ENCODE results near the gene FHDC1.
A peak's percentile ranks its signal among the peaks of the same experiment; 100 is the strongest.

FHDC1 gene

DNA sequence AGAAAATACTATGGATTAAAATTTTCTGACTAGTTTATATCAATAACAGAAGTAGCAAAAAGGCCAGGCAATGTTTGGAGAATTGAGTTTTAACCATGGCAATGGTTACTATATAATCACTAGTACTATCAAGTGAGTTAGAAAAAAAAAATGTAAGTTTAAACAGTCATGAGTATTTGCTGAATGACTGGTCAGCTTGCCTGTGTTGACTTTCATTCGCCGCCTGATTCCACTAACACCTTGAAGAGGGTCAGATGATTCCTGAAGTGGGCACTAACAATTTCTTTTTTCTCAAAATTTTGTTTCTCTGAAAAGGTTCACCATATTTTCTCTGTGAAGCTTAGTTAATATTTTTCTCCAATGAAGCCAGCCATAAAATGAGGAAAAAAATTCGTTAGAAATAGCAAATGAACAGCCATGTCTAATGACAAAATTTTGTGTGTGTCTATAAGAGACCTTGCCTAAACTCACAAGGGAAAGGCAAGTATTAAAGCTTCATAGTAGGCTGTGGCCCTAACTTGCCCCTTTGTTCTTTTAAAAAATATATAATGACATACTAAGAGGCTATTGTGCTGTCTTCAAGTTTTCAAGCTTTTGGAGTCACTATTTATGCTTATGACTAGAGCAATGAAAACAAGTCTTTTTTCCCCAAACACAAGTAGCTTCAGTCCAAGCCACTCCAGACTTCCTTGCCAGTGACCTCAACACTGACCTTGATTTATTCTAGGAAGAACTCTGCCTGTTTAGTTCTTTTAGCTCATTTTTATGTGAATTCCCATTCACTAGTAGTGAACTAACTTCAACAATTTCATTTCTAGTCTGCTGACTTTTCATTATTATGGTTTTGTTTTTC, 18.4 kb upstream of the FHDC1 start:
- no peaks in the 10 kb centered on the region for H3K4me1 ChIP-seq (ENCODE audit: control insufficient read depth in 1 of 2, insufficient read depth in 2 of 2, low read length in 2 of 2)
- H3K27ac ChIP-seq (ENCODE audit: low read length) = no peak overlapping the region
- no peaks in the 10 kb centered on the region for H3K27me3 ChIP-seq (ENCODE audit: low read depth, low read length)
- no peaks in the 10 kb centered on the region for H3K9me3 ChIP-seq (ENCODE audit: control insufficient read depth in 1 of 2, low read length in 2 of 2)
- peaks cover 0 to 11% of the 10 kb centered on the region in 2 donors for H3K36me3 ChIP-seq (ENCODE audit: control insufficient read depth in 1 of 2, insufficient read depth in 2 of 2, low read length in 2 of 2)
- H3K4me3 ChIP-seq (ENCODE audit: low read depth in 1 of 2, low read length in 2 of 2) = no peak overlapping the region

- no peaks in the 10 kb centered on the region for H3K27me3 ChIP-seq (ENCODE audit: low read depth, low read length)
- no peaks in the 10 kb centered on the region for H3K4me1 ChIP-seq (ENCODE audit: control insufficient read depth in 1 of 2, insufficient read depth in 2 of 2, low read length in 2 of 2)
- no peaks in the 10 kb centered on the region for H3K9me3 ChIP-seq (ENCODE audit: control insufficient read depth in 1 of 2, low read length in 2 of 2)
- peaks cover 0 to 11% of the 10 kb centered on the region in 2 donors for H3K36me3 ChIP-seq (ENCODE audit: control insufficient read depth in 1 of 2, insufficient read depth in 2 of 2, low read length in 2 of 2)
- H3K27ac ChIP-seq (ENCODE audit: low read length) = no peak overlapping the region
- H3K4me3 ChIP-seq (ENCODE audit: low read depth in 1 of 2, low read length in 2 of 2) = no peak overlapping the region
These were observed 16.3 kb upstream of the FHDC1 start for GRCh38 chr4:152919826-152920225.

DNA sequence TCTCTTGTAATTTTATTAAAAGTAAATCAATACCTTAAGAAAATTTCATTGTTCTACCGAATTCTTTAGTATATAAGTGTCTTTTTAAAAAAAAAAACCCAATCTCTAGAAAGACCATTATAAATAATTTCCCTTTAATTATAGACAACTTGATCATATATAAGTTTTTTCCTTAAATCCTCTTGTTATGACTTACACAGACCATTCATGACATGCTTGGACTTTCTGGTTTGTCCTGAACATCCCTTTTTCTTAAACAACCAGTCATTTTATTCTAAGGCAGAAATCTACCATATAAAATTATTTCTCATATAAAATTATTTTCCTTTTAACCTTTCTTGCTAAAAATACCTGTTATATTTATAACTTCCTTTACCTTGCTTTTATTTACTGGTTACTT, 15.4 kb upstream of the FHDC1 start:
- Histone ChIP-seq H3K4me3 (ENCODE audit: low read depth in 1 of 2, low read length in 2 of 2) (no peak overlapping the region), H3K27ac (ENCODE audit: low read length) (no peak overlapping the region), H3K9me3 (ENCODE audit: control insufficient read depth in 1 of 2, low read length in 2 of 2) (no peaks in the 10 kb centered on the region), H3K4me1 (ENCODE audit: control insufficient read depth in 1 of 2, insufficient read depth in 2 of 2, low read length in 2 of 2) (no peaks in the 10 kb centered on the region), H3K27me3 (ENCODE audit: low read depth, low read length) (no peaks in the 10 kb centered on the region), H3K36me3 (ENCODE audit: control insufficient read depth in 1 of 2, insufficient read depth in 2 of 2, low read length in 2 of 2) (peaks cover 0 to 11% of the 10 kb centered on the region in 2 donors)

DNA sequence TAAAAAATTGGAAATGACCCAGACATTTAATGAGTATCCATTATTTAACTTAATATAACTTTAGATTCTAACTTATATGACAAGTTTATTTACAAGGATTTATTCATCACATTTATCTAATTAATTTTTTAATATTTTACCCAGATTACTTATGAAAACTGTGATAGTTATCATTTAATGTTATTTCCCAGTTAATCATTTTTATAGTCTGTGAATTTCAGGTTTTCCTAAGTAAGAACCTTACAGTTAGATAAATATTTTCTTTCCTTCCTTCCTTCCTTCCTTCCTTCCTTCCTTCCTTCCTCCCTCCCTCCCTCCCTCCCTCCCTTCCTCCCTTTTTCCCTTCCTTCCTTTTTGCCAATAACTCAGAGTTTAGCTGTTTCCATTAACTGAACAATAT, 14.8 kb upstream of the FHDC1 start:
- H3K36me3 ChIP-seq (ENCODE audit: control insufficient read depth in 1 of 2, insufficient read depth in 2 of 2, low read length in 2 of 2) = peaks cover 0 to 11% of the 10 kb centered on the region in 2 donors
- H3K27me3 ChIP-seq (ENCODE audit: low read depth, low read length) = no peaks in the 10 kb centered on the region
- no peak overlapping the region for H3K27ac ChIP-seq (ENCODE audit: low read length)
- no peaks in the 10 kb centered on the region for H3K9me3 ChIP-seq (ENCODE audit: control insufficient read depth in 1 of 2, low read length in 2 of 2)
- no peaks in the 10 kb centered on the region for H3K4me1 ChIP-seq (ENCODE audit: control insufficient read depth in 1 of 2, insufficient read depth in 2 of 2, low read length in 2 of 2)
- H3K4me3 ChIP-seq (ENCODE audit: low read depth in 1 of 2, low read length in 2 of 2) = no peak overlapping the region

- Histone ChIP-seq H3K9me3 (ENCODE audit: control insufficient read depth in 1 of 2, low read length in 2 of 2) (no peaks in the 10 kb centered on the region), H3K4me3 (ENCODE audit: low read depth in 1 of 2, low read length in 2 of 2) (no peak overlapping the region), H3K4me1 (ENCODE audit: control insufficient read depth in 1 of 2, insufficient read depth in 2 of 2, low read length in 2 of 2) (no peaks in the 10 kb centered on the region), H3K36me3 (ENCODE audit: control insufficient read depth in 1 of 2, insufficient read depth in 2 of 2, low read length in 2 of 2) (no peaks in the 10 kb centered on the region), H3K27me3 (ENCODE audit: low read depth, low read length) (no peaks in the 10 kb centered on the region), H3K27ac (ENCODE audit: low read length) (no peak overlapping the region)
These were observed 10.3 kb upstream of the FHDC1 start for GRCh38 chr4:152925851-152926250.

DNA sequence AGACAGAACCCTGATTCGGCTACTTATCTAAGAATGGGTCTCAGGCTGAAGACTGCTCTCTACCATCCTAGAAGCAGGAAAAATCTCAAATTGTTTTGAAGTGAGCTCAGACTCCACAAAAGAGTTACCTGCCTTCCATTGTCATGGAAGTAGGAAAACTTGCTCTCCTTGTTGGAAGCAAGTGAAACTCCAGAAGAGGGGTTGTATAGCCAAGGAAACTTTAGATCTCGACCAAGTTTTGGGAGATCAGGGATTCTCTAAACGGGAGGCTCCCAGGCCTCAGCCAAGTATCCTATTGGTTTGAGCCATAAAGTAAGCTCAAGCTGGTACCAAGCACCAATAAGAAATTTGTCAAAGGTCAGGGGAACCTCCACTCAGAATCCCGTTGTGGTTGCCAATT, 9.2 kb upstream of the FHDC1 start:
- Histone ChIP-seq H3K4me1 (ENCODE audit: control insufficient read depth in 1 of 2, insufficient read depth in 2 of 2, low read length in 2 of 2) (no peaks in the 10 kb centered on the region), H3K36me3 (ENCODE audit: control insufficient read depth in 1 of 2, insufficient read depth in 2 of 2, low read length in 2 of 2) (no peaks in the 10 kb centered on the region), H3K27ac (ENCODE audit: low read length) (no peak overlapping the region), H3K9me3 (ENCODE audit: control insufficient read depth in 1 of 2, low read length in 2 of 2) (no peaks in the 10 kb centered on the region), H3K27me3 (ENCODE audit: low read depth, low read length) (no peaks in the 10 kb centered on the region), H3K4me3 (ENCODE audit: low read depth in 1 of 2, low read length in 2 of 2) (no peak overlapping the region)

GRCh38 chr4:152927737-152928136, 8.4 kb upstream of the FHDC1 start:
- Histone ChIP-seq H3K9me3 (ENCODE audit: control insufficient read depth in 1 of 2, low read length in 2 of 2) (no peaks in the 10 kb centered on the region), H3K4me1 (ENCODE audit: control insufficient read depth in 1 of 2, insufficient read depth in 2 of 2, low read length in 2 of 2) (no peaks in the 10 kb centered on the region), H3K4me3 (ENCODE audit: low read depth in 1 of 2, low read length in 2 of 2) (no peak overlapping the region), H3K27me3 (ENCODE audit: low read depth, low read length) (no peaks in the 10 kb centered on the region), H3K27ac (ENCODE audit: low read length) (no peak overlapping the region), H3K36me3 (ENCODE audit: control insufficient read depth in 1 of 2, insufficient read depth in 2 of 2, low read length in 2 of 2) (no peaks in the 10 kb centered on the region)

- Histone ChIP-seq H3K9me3 (ENCODE audit: control insufficient read depth in 1 of 2, low read length in 2 of 2) (no peaks in the 10 kb centered on the region), H3K36me3 (ENCODE audit: control insufficient read depth in 1 of 2, insufficient read depth in 2 of 2, low read length in 2 of 2) (no peaks in the 10 kb centered on the region), H3K27ac (ENCODE audit: low read length) (no peak overlapping the region), H3K27me3 (ENCODE audit: low read depth, low read length) (no peaks in the 10 kb centered on the region), H3K4me1 (ENCODE audit: control insufficient read depth in 1 of 2, insufficient read depth in 2 of 2, low read length in 2 of 2) (no peaks in the 10 kb centered on the region), H3K4me3 (ENCODE audit: low read depth in 1 of 2, low read length in 2 of 2) (no peak overlapping the region)
These were observed 7.8 kb upstream of the FHDC1 start for GRCh38 chr4:152928286-152928685.

- no peaks in the 10 kb centered on the region for H3K36me3 ChIP-seq (ENCODE audit: control insufficient read depth in 1 of 2, insufficient read depth in 2 of 2, low read length in 2 of 2)
- no peaks in the 10 kb centered on the region for H3K27me3 ChIP-seq (ENCODE audit: low read depth, low read length)
- H3K27ac ChIP-seq (ENCODE audit: low read length) = no peak overlapping the region
- no peaks in the 10 kb centered on the region for H3K9me3 ChIP-seq (ENCODE audit: control insufficient read depth in 1 of 2, low read length in 2 of 2)
- no peak overlapping the region for H3K4me3 ChIP-seq (ENCODE audit: low read depth in 1 of 2, low read length in 2 of 2)
- no peaks in the 10 kb centered on the region for H3K4me1 ChIP-seq (ENCODE audit: control insufficient read depth in 1 of 2, insufficient read depth in 2 of 2, low read length in 2 of 2)
These were observed 6.2 kb upstream of the FHDC1 start for GRCh38 chr4:152929888-152930287.

DNA sequence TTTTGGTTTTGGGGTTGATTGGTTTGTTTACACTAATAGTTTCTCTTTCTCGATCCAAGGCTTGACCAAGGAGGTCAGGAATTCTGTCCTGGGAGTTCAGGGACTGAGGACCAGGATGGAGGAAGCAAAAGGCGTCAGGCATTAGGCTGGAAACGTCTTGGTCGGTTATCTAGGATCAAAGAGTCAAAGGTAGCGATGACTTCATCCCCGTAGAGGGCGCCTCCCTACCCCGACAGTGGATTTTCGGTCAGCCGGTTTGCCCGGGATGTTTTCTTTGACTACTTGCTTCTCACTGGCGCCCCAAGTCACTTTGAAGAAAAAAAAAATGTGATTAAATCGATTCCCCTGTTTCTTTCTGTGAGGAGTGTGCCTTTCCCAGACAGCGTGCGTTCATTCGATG, 980 bp upstream of the FHDC1 start:
- no peak overlapping the region for H3K27ac ChIP-seq (ENCODE audit: low read length)
- no peaks in the 10 kb centered on the region for H3K9me3 ChIP-seq (ENCODE audit: control insufficient read depth in 1 of 2, low read length in 2 of 2)
- peaks cover 0 to 28% of the 10 kb centered on the region in 2 donors for H3K4me1 ChIP-seq (ENCODE audit: control insufficient read depth in 1 of 2, insufficient read depth in 2 of 2, low read length in 2 of 2)
- no peaks in the 10 kb centered on the region for H3K36me3 ChIP-seq (ENCODE audit: control insufficient read depth in 1 of 2, insufficient read depth in 2 of 2, low read length in 2 of 2)
- H3K27me3 ChIP-seq (ENCODE audit: low read depth, low read length) = no peaks in the 10 kb centered on the region
- H3K4me3 ChIP-seq (ENCODE audit: low read depth in 1 of 2, low read length in 2 of 2) = no peak overlapping the region

- Histone ChIP-seq H3K4me3 (ENCODE audit: low read depth in 1 of 2, low read length in 2 of 2) (peak overlapping the region; percentile 63 to 91), H3K9me3 (ENCODE audit: control insufficient read depth in 1 of 2, low read length in 2 of 2) (no peaks in the 10 kb centered on the region), H3K27me3 (ENCODE audit: low read depth, low read length) (no peaks in the 10 kb centered on the region), H3K27ac (ENCODE audit: low read length) (no peak overlapping the region), H3K36me3 (ENCODE audit: control insufficient read depth in 1 of 2, insufficient read depth in 2 of 2, low read length in 2 of 2) (no peaks in the 10 kb centered on the region), H3K4me1 (ENCODE audit: control insufficient read depth in 1 of 2, insufficient read depth in 2 of 2, low read length in 2 of 2) (peaks cover 0 to 28% of the 10 kb centered on the region in 2 donors)
These were observed 568 bp downstream of the FHDC1 start for GRCh38 chr4:152936446-152937335.

All from muscle layer of duodenum (tissue), 2 donors.